Right kidney (tissue), 9 donors: ENCODE results near the gene INTS12.
"Not testable (repeated sequence)": the region's sequence is repeated elsewhere in the genome, so short reads cannot be mapped to it uniquely, and the experiment has no call there.

ENCODE experiments used
- DNase-seq: peaks from one replicate; pipeline ENCODE4 v3.0.0-alpha.2; 2016
- long read RNA-seq, 8 donors: transcript quantifications; one replicate each; lab custom pipeline, GENCODE V29; 2026

Gene INTS12, protein sequence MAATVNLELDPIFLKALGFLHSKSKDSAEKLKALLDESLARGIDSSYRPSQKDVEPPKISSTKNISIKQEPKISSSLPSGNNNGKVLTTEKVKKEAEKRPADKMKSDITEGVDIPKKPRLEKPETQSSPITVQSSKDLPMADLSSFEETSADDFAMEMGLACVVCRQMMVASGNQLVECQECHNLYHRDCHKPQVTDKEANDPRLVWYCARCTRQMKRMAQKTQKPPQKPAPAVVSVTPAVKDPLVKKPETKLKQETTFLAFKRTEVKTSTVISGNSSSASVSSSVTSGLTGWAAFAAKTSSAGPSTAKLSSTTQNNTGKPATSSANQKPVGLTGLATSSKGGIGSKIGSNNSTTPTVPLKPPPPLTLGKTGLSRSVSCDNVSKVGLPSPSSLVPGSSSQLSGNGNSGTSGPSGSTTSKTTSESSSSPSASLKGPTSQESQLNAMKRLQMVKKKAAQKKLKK
- long read RNA-seq, donor 1, transcript INTS12-206 (7 exons, 1,975 nt), result major isoform, 12 of 12 reads
- long read RNA-seq, donor 1, partial matches to known transcripts, result 0 of 12 reads
- long read RNA-seq, donor 1, other reads (novel, unspliced or antisense), result 0 of 12 reads
- long read RNA-seq, donor 2, partial matches to known transcripts, result 10 of 15 reads
- long read RNA-seq, donor 2, other reads (novel, unspliced or antisense), result 0 of 15 reads
- long read RNA-seq, donor 3, partial matches to known transcripts, result 0 of 2 reads
- long read RNA-seq, donor 3, other reads (novel, unspliced or antisense), result 0 of 2 reads
- long read RNA-seq, donor 4, partial matches to known transcripts, result 0 of 7 reads
- long read RNA-seq, donor 4, other reads (novel, unspliced or antisense), result 0 of 7 reads
- long read RNA-seq, donor 5, transcript INTS12-206 (7 exons, 1,975 nt), result major isoform, 5 of 27 reads
- long read RNA-seq, donor 5, partial matches to known transcripts, result 19 of 27 reads
- long read RNA-seq, donor 5, other reads (novel, unspliced or antisense), result 0 of 27 reads
- long read RNA-seq, donor 6, partial matches to known transcripts, result 0 of 3 reads
- long read RNA-seq, donor 6, other reads (novel, unspliced or antisense), result 0 of 3 reads
- long read RNA-seq, donor 7, partial matches to known transcripts, result 33 of 38 reads
- long read RNA-seq, donor 7, other reads (novel, unspliced or antisense), result 0 of 38 reads
- long read RNA-seq, donor 8, partial matches to known transcripts, result 0 of 4 reads
- long read RNA-seq, donor 8, other reads (novel, unspliced or antisense), result 0 of 4 reads

DNA sequence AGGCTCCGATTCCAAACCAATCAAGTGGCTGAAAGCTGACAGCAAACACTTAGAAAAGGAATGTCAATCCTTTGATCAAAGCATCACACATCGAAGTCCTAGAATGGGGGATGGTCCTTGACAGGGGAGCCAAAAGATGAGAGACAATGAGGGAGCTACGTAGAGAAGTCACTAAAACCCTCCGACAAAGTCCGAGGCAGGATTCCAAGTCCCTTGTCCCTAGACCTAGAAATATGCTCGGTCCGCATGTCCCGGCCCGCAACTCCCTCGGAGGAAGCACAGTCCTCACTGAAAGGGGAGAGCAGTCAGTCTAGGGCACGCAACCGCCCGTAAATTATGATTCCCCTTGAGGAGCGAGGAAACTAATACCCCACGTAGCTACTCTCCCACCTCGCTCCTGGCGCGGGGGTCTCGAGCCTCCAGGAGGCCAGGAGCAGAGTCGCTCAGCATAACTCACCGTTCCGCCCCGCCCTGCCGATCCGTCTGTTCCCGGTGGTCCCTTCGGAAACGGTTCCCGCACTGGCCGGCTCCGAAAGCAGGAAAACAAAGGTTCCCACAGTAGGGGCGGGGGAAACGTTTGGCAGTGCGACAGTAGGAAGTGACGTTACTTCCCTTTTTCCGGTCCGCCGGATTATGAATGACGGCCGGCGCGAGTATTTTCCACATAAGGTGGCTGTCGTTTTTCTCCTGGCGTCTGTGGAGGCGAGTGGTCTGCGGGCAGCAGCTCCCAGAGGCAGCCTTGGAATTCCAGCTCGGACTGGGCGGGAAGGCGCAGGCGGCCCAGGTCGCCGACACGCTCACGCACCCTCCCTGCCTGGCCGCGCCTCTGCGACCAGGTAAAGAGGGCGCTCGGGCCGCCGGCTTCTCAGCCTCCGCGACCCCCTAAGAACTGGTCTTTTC is at the start of gene INTS12, which contains the start of gene GSTCD:
Gene INTS12, minus strand, starts transcription at position 509 of the 900 bp plus-strand sequence. CDS start 8,684 bp downstream, outside the sequence.
Gene GSTCD, plus strand, starts transcription at position 604 of the 900 bp plus-strand sequence. CDS start 8,830 bp downstream, outside the sequence.
- peak; percentile 94 for DNase-seq

DNA sequence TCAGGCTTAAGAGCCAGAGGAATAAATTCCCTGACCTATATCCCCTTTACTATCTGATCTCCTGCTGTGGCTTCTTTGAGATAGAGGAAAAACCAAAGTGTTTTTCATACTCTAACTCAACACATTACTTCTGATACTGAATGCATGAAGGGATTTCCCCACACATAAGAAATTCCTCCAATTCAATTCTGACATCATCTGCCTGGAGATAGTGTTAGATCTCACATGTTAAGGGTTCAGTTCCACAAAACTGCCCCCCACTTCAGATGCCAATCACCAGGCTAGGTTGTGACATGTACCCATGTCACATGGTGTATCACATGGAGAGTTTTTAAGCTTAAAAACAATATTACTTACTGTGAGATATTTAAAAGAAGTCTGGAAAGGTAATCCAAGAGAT is 46.9 kb upstream of the INTS12 start:
- DNase-seq, result no peak

DNA sequence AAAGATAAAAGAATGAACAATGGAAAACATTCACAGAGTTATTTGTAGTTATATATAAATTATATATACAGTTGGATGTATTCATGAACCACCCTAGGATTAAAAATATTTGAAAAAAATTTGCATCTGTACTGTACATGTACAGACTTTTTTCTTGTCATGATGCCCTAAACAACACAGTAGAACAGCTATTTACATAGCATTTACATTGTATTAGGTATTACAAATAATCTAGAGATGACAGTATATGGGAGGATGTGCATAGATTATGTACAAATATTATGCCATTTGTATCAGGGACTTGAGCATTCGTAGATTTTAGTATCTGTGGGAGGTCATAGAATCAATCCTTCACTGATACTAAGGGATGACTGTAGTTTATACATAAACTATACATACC is 44.9 kb upstream of the INTS12 start:
- DNase-seq, result no peak

DNA sequence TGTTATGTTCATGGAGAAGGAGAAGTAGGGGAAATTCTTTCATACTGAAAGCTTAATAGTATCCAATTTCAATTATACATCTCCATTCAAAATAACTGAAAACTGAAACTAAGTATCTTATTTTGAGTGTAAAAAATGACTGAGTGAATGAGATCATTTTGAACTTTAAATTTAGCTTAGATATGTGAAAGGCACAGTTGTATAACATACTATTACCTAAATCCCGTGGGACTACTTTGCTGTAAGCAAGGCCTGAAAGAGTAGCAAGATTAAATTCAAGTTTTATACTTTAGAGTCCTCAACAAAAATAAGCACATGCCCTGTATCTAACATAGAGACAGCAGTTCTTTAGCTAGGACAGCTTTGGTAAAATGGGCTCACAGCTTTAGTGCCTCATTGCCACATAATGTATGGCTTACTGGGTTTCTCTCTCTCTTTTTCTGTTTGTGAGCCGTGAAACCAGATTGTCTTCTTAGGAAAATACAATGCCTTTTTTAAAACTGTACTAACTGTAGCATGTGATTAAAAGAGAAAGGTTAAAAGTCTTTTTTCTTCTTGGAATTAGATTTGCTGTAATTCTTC is 43.3 kb upstream of the INTS12 start:
- DNase-seq, result no peak

DNA sequence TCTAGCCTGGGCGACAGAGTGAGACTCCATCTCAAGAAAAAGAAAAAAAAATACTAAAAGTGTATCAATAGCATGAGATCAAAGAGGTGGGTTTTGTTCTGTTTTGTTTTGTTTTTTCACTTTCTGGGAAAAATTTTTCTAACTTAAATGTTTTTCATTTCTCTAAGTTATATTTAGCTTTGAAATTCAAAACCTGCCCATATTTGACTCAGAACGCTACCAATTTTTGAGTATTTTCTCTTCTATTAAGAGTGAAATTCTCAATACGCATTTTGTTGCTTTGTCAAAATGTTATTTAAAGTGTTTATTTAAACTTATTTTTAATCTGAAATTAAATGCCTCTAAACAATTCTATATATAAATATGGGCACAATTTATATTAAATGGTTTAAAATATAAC is 39.7 kb upstream of the INTS12 start:
- DNase-seq, result no peak

DNA sequence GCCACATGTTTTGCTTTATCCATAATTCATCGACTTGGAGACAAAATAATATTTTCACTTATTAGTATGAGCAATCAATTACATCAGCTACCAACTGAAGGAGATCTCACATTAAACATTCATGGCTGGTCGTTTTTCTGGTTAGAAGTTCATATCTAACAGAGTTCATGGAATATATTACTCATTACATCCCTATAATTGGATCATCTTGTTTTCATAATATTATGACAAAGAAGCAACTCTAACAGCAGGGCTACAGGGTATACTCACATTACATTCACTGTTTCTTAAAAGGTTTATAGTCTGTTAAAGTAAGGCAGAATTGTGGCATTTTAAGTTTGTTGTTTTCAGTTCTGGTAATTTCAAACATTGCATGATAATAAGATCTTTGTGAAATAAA is 33.1 kb upstream of the INTS12 start:
- no peak for DNase-seq

DNA sequence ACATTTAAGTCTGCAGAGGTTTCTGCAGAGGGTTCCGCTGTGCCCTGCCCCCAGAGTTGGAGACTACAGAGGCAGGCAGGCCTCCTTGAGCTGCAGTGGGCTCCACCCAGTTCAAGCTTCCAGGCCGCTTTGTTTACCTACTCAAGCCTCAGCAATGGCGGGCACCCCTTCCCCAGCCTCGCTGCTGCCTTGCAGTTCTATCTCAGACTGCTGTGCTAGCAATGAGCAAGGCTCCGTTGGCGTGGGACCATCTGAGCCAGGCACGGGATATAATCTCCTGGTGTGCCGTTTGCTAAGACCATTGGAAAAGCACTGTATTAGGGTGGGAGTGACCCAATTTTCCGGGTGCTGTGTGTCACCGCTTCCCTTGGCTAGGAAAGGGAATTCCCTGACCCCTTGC is 26.7 kb upstream of the INTS12 start:
- DNase-seq, result not testable (repeated sequence)

DNA sequence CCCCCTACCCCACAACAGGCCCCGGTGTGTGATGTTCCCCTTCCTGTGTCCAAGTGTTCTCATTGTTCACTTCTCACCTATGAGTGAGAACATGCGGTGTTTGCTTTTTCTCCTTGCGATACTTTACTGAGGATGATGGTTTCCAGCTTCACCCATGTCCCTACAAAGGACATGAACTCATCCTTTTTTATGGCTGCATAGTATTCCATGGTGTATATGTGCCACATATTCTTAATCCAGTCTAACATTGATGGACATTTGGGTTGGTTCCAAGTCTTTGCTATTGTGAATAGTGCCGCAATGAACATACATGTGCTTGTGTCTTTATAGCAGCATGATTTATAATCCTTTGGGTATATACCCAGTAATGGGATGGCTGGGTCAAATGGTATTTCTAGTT is 21.4 kb upstream of the INTS12 start:
- not testable (repeated sequence) for DNase-seq

DNA sequence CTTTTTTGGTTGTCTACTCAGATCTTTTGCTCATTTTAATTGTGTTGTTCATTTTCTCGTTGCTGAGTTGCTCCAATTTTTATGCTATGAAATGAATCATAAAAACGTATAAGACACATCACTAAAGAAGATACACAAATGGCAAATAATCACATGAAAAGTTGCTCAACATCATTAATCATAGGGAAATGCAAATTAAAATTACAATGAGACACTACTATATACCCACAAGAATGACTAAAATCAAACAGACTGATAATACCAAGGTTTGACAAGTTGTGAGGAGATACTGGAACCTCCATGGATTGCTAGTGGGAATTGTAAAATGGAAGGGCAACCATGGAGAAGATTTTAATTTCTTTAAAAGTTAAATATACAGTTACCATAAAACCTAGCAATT is 17.1 kb upstream of the INTS12 start:
- no peak for DNase-seq

DNA sequence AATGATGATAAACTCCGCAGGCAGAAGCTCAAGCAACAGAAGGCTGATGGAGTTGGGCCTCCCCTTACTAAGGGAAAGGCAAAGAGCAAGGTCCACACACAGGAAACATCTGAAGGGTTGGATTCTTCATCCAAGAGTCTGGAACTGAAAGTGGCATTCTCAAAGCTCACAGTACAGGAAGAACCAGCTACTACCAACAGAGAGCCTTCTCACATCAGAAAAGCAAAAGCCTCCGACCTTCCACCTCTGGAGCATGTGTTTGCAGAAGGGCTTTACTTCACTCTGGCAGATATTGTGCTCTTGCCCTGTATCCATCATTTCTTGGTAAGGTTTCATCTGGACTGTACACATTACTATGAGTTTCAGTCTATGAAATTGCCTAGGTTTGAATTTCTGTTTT is 10.7 kb upstream of the INTS12 start:
- DNase-seq, result no peak

DNA sequence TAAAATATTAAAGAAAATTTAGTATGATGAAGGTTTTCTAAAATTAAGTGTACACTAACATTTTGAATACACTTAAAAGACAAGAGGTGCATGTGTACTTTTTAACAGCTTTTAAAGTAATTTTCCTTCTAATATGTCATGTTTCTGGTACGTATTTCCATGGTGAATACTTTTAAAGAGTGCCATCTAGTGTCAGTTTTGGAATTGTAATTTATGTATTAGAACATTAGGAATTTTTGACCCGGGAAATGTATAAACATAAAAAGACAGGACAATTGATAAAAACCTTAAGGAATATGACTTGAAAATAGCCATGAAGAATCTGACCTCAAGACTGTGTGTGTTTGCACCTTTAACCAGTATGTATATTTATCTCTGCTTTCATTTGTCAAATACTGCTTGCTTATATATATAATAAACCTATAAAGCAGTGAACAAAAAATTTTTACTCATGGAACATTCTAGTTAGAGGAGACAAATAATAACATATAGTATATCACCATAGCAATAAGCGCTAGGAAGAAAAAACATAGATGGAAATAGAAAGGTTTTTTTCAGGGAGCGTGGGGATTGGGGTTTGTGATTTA is 7.3 kb upstream of the INTS12 start:
- no peak for DNase-seq

DNA sequence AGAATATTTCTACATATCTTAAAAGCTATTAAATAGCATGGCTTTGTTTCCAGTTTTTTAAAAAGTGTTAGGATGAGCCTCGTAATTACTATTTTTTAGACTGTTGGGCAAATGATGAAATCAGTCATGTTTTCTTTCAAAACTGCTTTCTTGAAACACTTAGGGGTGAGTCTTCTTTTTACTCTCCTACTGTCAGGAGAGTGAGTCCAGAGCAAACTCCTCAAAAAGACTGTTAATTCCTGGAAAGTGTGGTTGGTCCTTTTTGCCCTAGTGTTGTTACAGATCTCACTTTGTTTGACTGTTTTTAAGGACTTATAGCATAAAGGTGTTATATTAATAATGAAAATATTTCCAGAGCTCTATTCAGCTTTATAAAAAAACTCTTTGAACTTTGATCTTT is 6.4 kb upstream of the INTS12 start:
- DNase-seq, result no peak

DNA sequence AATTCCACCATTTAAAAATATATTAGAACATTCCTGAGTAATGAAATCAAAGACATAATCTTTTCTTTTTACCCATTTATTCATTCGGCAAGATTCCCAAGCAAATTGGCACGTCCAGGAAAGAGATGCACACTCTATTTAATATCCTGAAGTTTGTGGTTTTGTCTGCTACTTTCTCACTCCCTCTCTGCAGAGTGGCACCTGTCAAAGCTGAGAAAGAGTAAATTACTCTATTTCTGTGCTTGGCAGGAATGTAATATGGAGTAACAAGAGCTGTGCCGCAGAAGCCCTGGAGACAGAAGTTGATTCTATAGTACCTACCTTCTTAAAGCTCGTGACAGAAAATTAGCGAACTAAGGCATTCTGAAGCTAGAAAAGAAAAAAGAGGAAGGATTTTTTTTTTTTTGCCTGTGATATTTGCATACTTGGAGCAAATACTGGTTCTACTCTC is 5.6 kb upstream of the INTS12 start:
- DNase-seq, result no peak

DNA sequence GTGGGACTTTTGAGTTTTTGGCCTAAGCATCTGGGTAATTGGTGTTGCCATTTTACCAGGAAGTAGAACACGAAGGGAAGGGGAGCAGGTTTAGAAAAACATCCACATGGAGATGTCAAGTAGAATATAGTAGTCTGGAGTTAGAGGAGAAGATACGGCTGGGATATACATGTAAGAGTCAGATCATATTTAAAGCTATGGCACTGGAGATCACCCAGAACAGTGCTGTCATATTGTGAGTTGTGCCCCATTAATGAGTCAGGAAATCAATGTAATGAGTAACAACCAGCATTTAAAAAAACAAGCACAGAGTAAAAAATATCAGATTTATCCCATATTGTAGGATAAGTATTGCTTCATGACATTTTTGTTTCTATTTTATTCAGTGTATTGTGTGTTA is 4.3 kb upstream of the INTS12 start:
- DNase-seq, result no peak

DNA sequence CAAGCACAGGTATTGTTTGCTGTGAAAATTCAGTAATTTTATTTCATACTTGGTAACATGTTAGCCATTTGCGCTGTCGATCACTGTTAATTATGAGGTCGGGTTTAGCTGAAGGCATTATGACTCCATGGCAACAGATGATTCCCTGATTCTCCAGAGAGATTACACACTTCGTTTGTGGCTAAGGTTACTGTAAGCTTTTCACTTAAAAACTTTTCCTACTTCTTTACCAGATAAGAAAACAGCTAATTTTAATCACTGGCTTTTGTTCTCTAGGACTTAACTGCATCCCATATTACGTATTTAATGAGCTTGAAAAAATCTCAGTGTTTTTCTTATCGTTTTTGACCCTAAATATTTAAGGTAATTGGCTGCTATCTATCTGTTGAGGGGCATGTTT is 2.2 kb upstream of the INTS12 start:
- DNase-seq, result no peak

DNA sequence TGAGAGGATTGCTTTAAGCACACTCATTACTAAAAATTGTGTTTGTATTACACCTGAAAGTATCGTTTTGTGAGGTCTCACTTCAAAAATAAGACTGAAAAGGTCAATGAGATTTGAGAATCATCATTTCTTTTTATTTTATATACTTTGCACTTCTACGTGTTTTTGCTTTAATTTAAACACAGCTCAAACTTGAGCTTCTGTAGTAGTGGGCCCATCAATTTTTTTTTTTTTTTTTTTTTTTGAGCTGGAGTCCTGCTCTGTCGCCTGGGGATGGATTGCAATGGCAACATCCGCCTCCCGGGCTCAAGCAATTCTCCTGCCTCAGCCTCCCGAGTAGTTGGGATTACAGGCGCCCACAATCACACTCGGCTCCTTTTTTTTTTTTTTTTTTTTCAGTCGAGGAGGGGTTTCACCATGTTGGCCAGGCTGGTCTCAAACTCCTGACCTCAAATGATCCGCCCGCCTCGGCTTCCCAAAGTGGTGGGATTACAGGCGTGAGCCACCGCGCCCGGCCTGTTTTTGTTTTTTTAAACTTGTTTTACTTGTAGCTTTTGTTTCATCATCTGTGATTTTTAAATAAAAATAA is 1.6 kb upstream of the INTS12 start:
- no peak for DNase-seq

DNA sequence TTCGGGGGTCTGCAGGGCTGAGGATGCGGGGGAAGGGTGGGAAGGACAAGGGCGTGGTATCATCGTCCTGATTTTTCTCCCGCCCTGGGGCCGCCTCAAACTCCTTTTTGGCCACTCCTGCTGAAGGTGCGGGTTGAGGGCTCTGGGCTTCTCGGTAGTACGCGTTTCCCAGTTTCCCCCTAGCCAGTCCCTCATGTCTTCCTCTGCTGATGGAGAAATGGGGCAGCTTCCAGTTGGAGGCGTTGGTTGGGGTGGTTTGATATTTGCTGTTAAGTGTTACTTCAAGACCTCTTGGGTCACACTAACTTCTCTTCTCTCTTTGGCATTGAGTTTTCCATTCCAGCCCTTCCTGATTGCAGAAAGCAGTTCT is 577 bp upstream of the INTS12 start:
- no peak for DNase-seq

DNA sequence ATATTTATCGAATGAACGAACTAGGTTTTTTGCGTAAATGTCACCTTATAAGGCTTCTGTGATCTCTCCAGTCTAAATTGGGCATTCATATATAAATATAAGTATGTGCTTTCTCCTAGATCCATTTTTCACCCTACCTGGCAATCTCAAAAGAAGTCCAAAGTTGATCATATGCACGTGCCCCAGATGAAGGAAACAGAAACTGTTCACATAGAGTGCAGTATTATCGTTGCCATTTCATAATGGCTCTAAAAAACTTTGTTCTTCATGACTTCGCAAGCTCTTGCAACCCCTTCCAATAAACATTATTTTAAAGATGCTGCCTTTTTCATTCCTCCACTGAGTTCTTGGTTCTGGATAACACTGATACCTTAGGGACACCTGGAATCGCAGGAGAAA is 708 bp downstream of the INTS12 start:
- DNase-seq, result no peak

DNA sequence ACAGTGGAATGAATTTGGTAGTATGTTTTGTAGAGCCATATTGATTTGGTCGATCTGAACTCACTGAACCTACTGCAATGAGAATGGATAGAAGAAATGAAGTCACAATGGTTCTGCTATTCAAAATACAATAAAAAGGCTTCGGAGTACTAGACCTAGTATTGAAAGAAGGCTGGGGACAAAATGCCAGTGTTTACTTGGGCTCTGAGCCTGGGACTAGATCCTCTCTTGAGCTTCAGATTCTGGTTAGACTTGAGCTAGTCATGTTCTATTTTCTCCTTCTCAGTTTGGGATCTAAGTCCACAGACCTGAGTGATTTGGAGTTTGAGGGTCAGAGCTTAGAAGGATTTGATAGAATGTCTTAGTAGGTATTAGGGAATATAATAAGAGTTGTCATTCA is 9.9 kb downstream of the INTS12 start:
- no peak for DNase-seq

DNA sequence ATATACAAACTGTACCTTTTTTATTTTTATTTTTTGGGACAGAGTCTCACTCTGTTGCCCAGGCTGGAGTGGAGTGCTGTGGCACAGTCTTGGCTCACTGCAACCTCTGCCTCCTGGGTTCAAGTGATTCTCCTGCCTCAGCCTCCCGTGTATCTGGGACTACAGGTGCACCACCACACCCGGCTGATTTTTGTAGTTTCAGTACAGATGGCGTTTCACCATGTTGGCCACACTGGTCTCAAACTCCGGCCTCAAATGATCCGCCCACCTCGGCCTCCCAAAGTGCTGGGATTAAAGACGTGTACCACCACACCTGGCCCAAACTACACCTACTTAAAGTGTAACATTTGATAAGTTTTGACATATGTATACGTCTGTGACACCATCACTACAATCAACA is 12.7 kb downstream of the INTS12 start:
- not testable (repeated sequence) for DNase-seq
